WTC11 (cell line): ENCODE measurements around the gene ARHGAP23.

Experiments used
- ARID4B ChIP-seq: sonication (generic); formaldehyde crosslinking; IDR thresholded peaks from 2 replicates; pipeline ENCODE4 v1.8.0; 2023; ENCODE audit warnings: missing genetic modification reagents, mild to moderate bottlenecking, borderline replicate concordance
- ATF2 ChIP-seq: sonication (generic); formaldehyde crosslinking; IDR thresholded peaks from 2 replicates; pipeline ENCODE4 v1.8.1; 2022; ENCODE audit warnings: low read depth, missing genetic modification reagents, borderline replicate concordance
- ATF3 ChIP-seq: sonication (generic); formaldehyde crosslinking; conservative IDR thresholded peaks from 2 replicates; pipeline ENCODE4 v1.8.1; 2022; ENCODE audit warnings: mild to moderate bottlenecking, missing genetic modification reagents
- CREB1 ChIP-seq: sonication (generic); formaldehyde crosslinking; IDR thresholded peaks from 2 replicates; pipeline ENCODE4 v1.8.0; 2023; ENCODE audit warnings: mild to moderate bottlenecking, missing genetic modification reagents
- CTCF ChIP-seq: fragments of 200-600 bp; IDR thresholded peaks from 2 replicates; pipeline ENCODE4 v1.8.0; 2022; ENCODE audit warnings: antibody characterized with exemption
- JUN ChIP-seq: sonication (generic); formaldehyde crosslinking; IDR thresholded peaks from 2 replicates; pipeline ENCODE4 v1.8.0; 2023; ENCODE audit warnings: mild to moderate bottlenecking, missing genetic modification reagents
- TCF7 ChIP-seq: sonication (generic); formaldehyde crosslinking; IDR thresholded peaks from 2 replicates; pipeline ENCODE4 v1.8.0; 2022; ENCODE audit warnings: mild to moderate bottlenecking, low read depth, missing genetic modification reagents, moderate library complexity

GRCh38 chr17:38460716-38461630, 32.7 kb downstream of the ARHGAP23 start:
- TF ChIP-seq CTCF: no peak
- no peak for TF ChIP-seq ATF2 (CRISPR knock-in tag)
- TF ChIP-seq TCF7 (CRISPR knock-in tag): no peak
- TF ChIP-seq CREB1 (CRISPR knock-in tag): no peak
- no peak for TF ChIP-seq JUN (CRISPR knock-in tag)
- no peak for TF ChIP-seq ATF3 (CRISPR knock-in tag)
- no peak for TF ChIP-seq ARID4B (CRISPR knock-in tag)
